Hepatocyte (in vitro differentiated cells): Measurements from ENCODE around the gene PPP2R5C. TPM values are rescaled to one million over a fixed set of nuclear protein-coding genes. Genes with fewer than 3 reads are reported as not detected.

Experiments used
- DNase-seq: peaks from one replicate; pipeline ENCODE4 v3.0.0-alpha.2; 2016; ENCODE audit warnings: low spot score
- H2AFZ ChIP-seq: fragments of 200-600 bp; sonication (generic); 2 replicates; pipeline ENCODE4 v1.6.0; 2016; ENCODE audit warnings: antibody characterized with exemption, mild to moderate bottlenecking
- H3K27ac ChIP-seq: fragments of 200-600 bp; sonication (generic); 2 replicates; pipeline ENCODE4 v1.5.1; 2016; ENCODE audit warnings: mild to moderate bottlenecking
- H3K27me3 ChIP-seq: fragments of 200-600 bp; sonication (generic); 2 replicates; pipeline ENCODE4 v1.6.1; 2016
- H3K36me3 ChIP-seq: fragments of 200-600 bp; sonication (generic); replicated peaks from 2 replicates; pipeline ENCODE4 v1.5.1; 2016; ENCODE audit warnings: low read depth; ENCODE audit not compliant: insufficient read depth
- H3K4me1 ChIP-seq: fragments of 200-600 bp; sonication (generic); 2 replicates; pipeline ENCODE4 v1.5.1; 2016; ENCODE audit warnings: mild to moderate bottlenecking, moderate library complexity; ENCODE audit not compliant: insufficient read depth
- H3K4me2 ChIP-seq: fragments of 200-600 bp; sonication (generic); 2 replicates; pipeline ENCODE4 v1.6.0; 2016
- H3K4me3 ChIP-seq: fragments of 200-600 bp; sonication (generic); 2 replicates; pipeline ENCODE4 v1.5.1; 2016; ENCODE audit warnings: mild to moderate bottlenecking
- H3K79me2 ChIP-seq: fragments of 200-600 bp; sonication (generic); 2 replicates; pipeline ENCODE4 v1.6.0; 2017; ENCODE audit warnings: mild to moderate bottlenecking
- H3K9me2 ChIP-seq: fragments of 200-600 bp; sonication (generic); replicated peaks from 2 replicates; pipeline ENCODE4 v1.6.0; 2017; ENCODE audit warnings: mild to moderate bottlenecking; ENCODE audit not compliant: insufficient read depth
- H3K9me3 ChIP-seq: fragments of 200-600 bp; sonication (generic); 2 replicates; pipeline ENCODE4 v1.5.1; 2016; ENCODE audit warnings: low read depth, mild to moderate bottlenecking
- H4K20me1 ChIP-seq: fragments of 200-600 bp; sonication (generic); 2 replicates; pipeline ENCODE4 v1.6.0; 2016; ENCODE audit warnings: mild to moderate bottlenecking; ENCODE audit not compliant: insufficient read depth, poor library complexity, severe bottlenecking
- CTCF ChIP-seq: fragments of 200-600 bp; sonication (generic); IDR thresholded peaks from 2 replicates; pipeline ENCODE4 v1.5.1; 2016; ENCODE audit warnings: antibody characterized with exemption, mild to moderate bottlenecking; ENCODE audit not compliant: poor library complexity
- EZH2 ChIP-seq: fragments of 200-600 bp; sonication (generic); IDR thresholded peaks from 2 replicates; pipeline ENCODE4 v1.6.1; 2016; ENCODE audit warnings: antibody characterized with exemption, mild to moderate bottlenecking, borderline replicate concordance
- EZH2phosphoT487 ChIP-seq: fragments of 200-600 bp; sonication (generic); IDR thresholded peaks from one replicate; pipeline ENCODE4 v1.6.1; 2018; ENCODE audit warnings: antibody characterized with exemption, mild to moderate bottlenecking, low read depth, moderate library complexity; ENCODE audit not compliant: unreplicated experiment, severe bottlenecking
- WGBS: methylation state at CpG from one replicate; pipeline ENCODE4 v1.1.6; 2016; ENCODE audit warnings: low lambda C conversion rate; ENCODE audit errors: missing lambda C conversion rate; 5-methylcytosine and 5-hydroxymethylcytosine counted together
- polyA plus RNA-seq: library from polyadenylated mRNA; unstranded; fragments of >200 nt; fragmentation: Nextera tagmentation; extraction: Ambion mirVana; gene quantifications from 2 replicates; pipeline ENCODE4 v1.2.1, GENCODE V29; 2016
- total RNA-seq: library from RNA; depleted of rRNA; stranded (reverse); fragments of >200 nt; gene quantifications from 2 replicates; pipeline ENCODE4 v1.2.3, GENCODE V29; 2014

PPP2R5C gene
- total and polyA plus RNA-seq, 2 experiments from 2014 or later: 47.4 to 78.0 TPM

- Histone ChIP-seq H3K27ac (peak overlapping the region; percentile 99), H3K4me3 (peak overlapping the region; percentile 44), H3K9me2 (no peaks in the 10 kb centered on the region), H3K27me3 (no peaks in the 10 kb centered on the region), H4K20me1 (peaks cover 38% of the 10 kb centered on the region), H3K4me1 (peaks cover 17% of the 10 kb centered on the region), H3K36me3 (no peaks in the 10 kb centered on the region), H2AFZ (peak overlapping the region; percentile 8), H3K79me2 (peaks cover 57% of the 10 kb centered on the region), H3K9me3 (no peaks in the 10 kb centered on the region), H3K4me2 (peak overlapping the region; percentile 77)
- TF ChIP-seq EZH2phosphoT487 (no peak), CTCF (no peak), EZH2 (no peak)
- DNase-seq: no peak
- 69% methylated on average over 5 of the region's 5 CpGs for WGBS
Measured at GRCh38 chr14:101810897-101811621, 49.5 kb downstream of the PPP2R5C start.

DNA sequence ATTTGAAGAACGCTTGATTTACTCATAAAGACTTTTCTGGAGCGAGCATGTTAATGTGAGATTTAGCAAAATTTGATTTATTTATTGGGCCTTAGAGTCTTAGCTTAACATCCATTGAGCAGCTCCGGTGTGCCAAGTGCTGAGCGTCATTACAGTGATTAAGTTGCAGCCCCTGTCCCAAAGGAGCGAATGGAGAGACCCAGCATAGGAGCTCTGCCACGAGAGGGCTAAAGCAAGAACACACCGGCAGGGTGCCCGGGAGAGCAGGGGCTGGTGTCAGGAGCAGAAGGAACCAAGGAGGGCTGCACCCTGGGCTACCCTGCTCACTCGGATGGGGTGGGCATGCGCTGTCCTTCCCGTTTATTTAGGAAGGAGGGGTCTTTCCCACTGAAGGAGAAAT, 50.6 kb downstream of the PPP2R5C start:
- Histone ChIP-seq H3K4me1 (peaks cover 18% of the 10 kb centered on the region), H3K4me3 (no peak overlapping the region), H3K27ac (no peak overlapping the region), H3K36me3 (no peaks in the 10 kb centered on the region), H3K4me2 (peak overlapping the region; percentile 77), H3K79me2 (peaks cover 67% of the 10 kb centered on the region), H3K9me2 (no peaks in the 10 kb centered on the region), H3K27me3 (no peaks in the 10 kb centered on the region), H4K20me1 (peaks cover 44% of the 10 kb centered on the region), H2AFZ (no peak overlapping the region), H3K9me3 (no peaks in the 10 kb centered on the region)
- no peak for DNase-seq
- TF ChIP-seq EZH2phosphoT487 (no peak), CTCF (no peak)
- WGBS: 88% methylated on average over 11 of the region's 11 CpGs

GRCh38 chr14:101813171-101813759, 51.8 kb downstream of the PPP2R5C start:
- H3K9me2 ChIP-seq: no peaks in the 10 kb centered on the region
- WGBS: 93% methylated on average over 7 of the region's 7 CpGs
- peaks cover 25% of the 10 kb centered on the region for H3K4me1 ChIP-seq
- H3K27ac ChIP-seq: no peak overlapping the region
- H3K36me3 ChIP-seq: no peaks in the 10 kb centered on the region
- peaks cover 79% of the 10 kb centered on the region for H3K79me2 ChIP-seq
- H2AFZ ChIP-seq: no peak overlapping the region
- peaks cover 56% of the 10 kb centered on the region for H4K20me1 ChIP-seq
- DNase-seq: no peak
- H3K4me2 ChIP-seq: no peak overlapping the region
- TF ChIP-seq EZH2phosphoT487 (no peak), CTCF (no peak), EZH2 (no peak)
- no peaks in the 10 kb centered on the region for H3K9me3 ChIP-seq
- H3K4me3 ChIP-seq: no peak overlapping the region
- H3K27me3 ChIP-seq: no peaks in the 10 kb centered on the region
